Loucy (cell line): ENCODE measurements around the gene RNF41.

Experiments used
- H2AFZ ChIP-seq: fragments of 200-600 bp; sonication (generic); 2 replicates; pipeline ENCODE4 v1.6.0; 2016; ENCODE audit warnings: antibody characterized with exemption, mild to moderate bottlenecking, low read length, moderate library complexity
- H3F3A ChIP-seq: fragments of 200-600 bp; 2 replicates; pipeline ENCODE4 v1.6.0; 2016; ENCODE audit warnings: antibody characterized with exemption, low read depth, mild to moderate bottlenecking
- H3K27me3 ChIP-seq: fragments of 200-600 bp; sonication (generic); 2 replicates; pipeline ENCODE4 v1.6.1; 2014; ENCODE audit warnings: low read length, mild to moderate bottlenecking; ENCODE audit not compliant: insufficient read depth, poor library complexity, severe bottlenecking
- H3K36me3 ChIP-seq: fragments of 200-600 bp; sonication (generic); 2 replicates; pipeline ENCODE4 v1.6.1; 2016; ENCODE audit warnings: low read length; ENCODE audit not compliant: insufficient read depth
- H3K4me1 ChIP-seq: fragments of 200-600 bp; sonication (generic); 2 replicates; pipeline ENCODE4 v1.5.1; 2014; ENCODE audit warnings: low read length, mild to moderate bottlenecking; ENCODE audit not compliant: insufficient read depth, poor library complexity, severe bottlenecking
- H3K4me2 ChIP-seq: fragments of 200-600 bp; sonication (generic); 2 replicates; pipeline ENCODE4 v1.6.0; 2014; ENCODE audit warnings: antibody characterized with exemption, low read length, low read depth, mild to moderate bottlenecking; ENCODE audit not compliant: poor library complexity, severe bottlenecking
- H3K4me3 ChIP-seq: fragments of 200-600 bp; sonication (generic); 2 replicates; pipeline ENCODE4 v1.5.1; 2014; ENCODE audit warnings: low read length, mild to moderate bottlenecking, mixed read lengths; ENCODE audit not compliant: poor library complexity, severe bottlenecking
- H3K79me2 ChIP-seq: fragments of 200-600 bp; sonication (generic); 2 replicates; pipeline ENCODE4 v1.6.1; 2014; ENCODE audit warnings: low read length; ENCODE audit not compliant: insufficient read depth
- H3K9ac ChIP-seq: fragments of 200-600 bp; sonication (generic); 2 replicates; pipeline ENCODE4 v1.6.0; 2014; ENCODE audit warnings: mild to moderate bottlenecking, low read depth, low read length, moderate library complexity; ENCODE audit not compliant: poor library complexity, severe bottlenecking
- H3K9me2 ChIP-seq: fragments of 200-600 bp; sonication (generic); replicated peaks from 2 replicates; pipeline ENCODE4 v1.6.1; 2016; ENCODE audit warnings: low read depth, low read length, mixed read lengths
- H3K9me3 ChIP-seq: fragments of 200-600 bp; sonication (generic); 2 replicates; pipeline ENCODE4 v1.6.1; 2014; ENCODE audit warnings: mild to moderate bottlenecking, antibody characterized with exemption, low read length, low read depth; ENCODE audit not compliant: insufficient read depth
- H4K20me1 ChIP-seq: fragments of 200-600 bp; sonication (generic); 2 replicates; pipeline ENCODE4 v1.6.0; 2014; ENCODE audit warnings: antibody characterized with exemption, low read length, mild to moderate bottlenecking; ENCODE audit not compliant: insufficient read depth, poor library complexity, severe bottlenecking
- CTCF ChIP-seq: fragments of 200-600 bp; sonication (generic); conservative IDR thresholded peaks from 2 replicates; pipeline ENCODE4 v1.5.1; 2014; ENCODE audit warnings: mild to moderate bottlenecking, antibody characterized with exemption, low read length
- EZH2phosphoT487 ChIP-seq: fragments of 200-600 bp; IDR thresholded peaks from 2 replicates; pipeline ENCODE4 v1.6.1; 2018; ENCODE audit warnings: antibody characterized with exemption, mild to moderate bottlenecking, moderate library complexity, borderline replicate concordance

RNF41 gene

GRCh38 chr12:56257071-56257470, 35.3 kb upstream of the RNF41 start:
- peaks cover 21% of the 10 kb centered on the region for H4K20me1 ChIP-seq
- peak overlapping the region; percentile 98 for H3K4me2 ChIP-seq
- no peak overlapping the region for H2AFZ ChIP-seq
- H3K4me3 ChIP-seq = peak overlapping the region; percentile 100
- H3K4me1 ChIP-seq = peaks cover 24% of the 10 kb centered on the region
- no peaks in the 10 kb centered on the region for H3F3A ChIP-seq
- H3K9me3 ChIP-seq = no peaks in the 10 kb centered on the region
- peaks cover 31% of the 10 kb centered on the region for H3K79me2 ChIP-seq
- TF ChIP-seq EZH2phosphoT487 (no peak), CTCF (no peak)
- H3K9ac ChIP-seq = peak overlapping the region; percentile 95
- no peaks in the 10 kb centered on the region for H3K27me3 ChIP-seq
- no peaks in the 10 kb centered on the region for H3K9me2 ChIP-seq
- peaks cover 26% of the 10 kb centered on the region; the same call in 1 of the 2 replicates for H3K36me3 ChIP-seq

GRCh38 chr12:56256326-56256960, 34.7 kb upstream of the RNF41 start:
- no peaks in the 10 kb centered on the region for H3F3A ChIP-seq
- peaks cover 21% of the 10 kb centered on the region for H4K20me1 ChIP-seq
- H2AFZ ChIP-seq = no peak overlapping the region
- H3K9me3 ChIP-seq = no peaks in the 10 kb centered on the region
- no peaks in the 10 kb centered on the region for H3K27me3 ChIP-seq
- no peaks in the 10 kb centered on the region for H3K9me2 ChIP-seq
- peak overlapping the region; percentile 100 for H3K4me3 ChIP-seq
- H3K4me2 ChIP-seq = peak overlapping the region; percentile 98
- peak overlapping the region; percentile 95 for H3K9ac ChIP-seq
- H3K4me1 ChIP-seq = peaks cover 24% of the 10 kb centered on the region
- H3K36me3 ChIP-seq = peaks cover 33% of the 10 kb centered on the region; the same call in 1 of the 2 replicates
- TF ChIP-seq EZH2phosphoT487 = no peak
- no peak for TF ChIP-seq CTCF
- peaks cover 31% of the 10 kb centered on the region for H3K79me2 ChIP-seq

- Histone ChIP-seq H3K4me2 (peak overlapping the region; percentile 98), H3K4me3 (no peak overlapping the region), H2AFZ (no peak overlapping the region), H3K79me2 (peaks cover 31% of the 10 kb centered on the region), H3K27me3 (no peaks in the 10 kb centered on the region), H3F3A (no peaks in the 10 kb centered on the region), H3K4me1 (peaks cover 24% of the 10 kb centered on the region), H3K9ac (peak overlapping the region; percentile 95), H3K36me3 (peaks cover 33% of the 10 kb centered on the region; the same call in 1 of the 2 replicates), H3K9me3 (no peaks in the 10 kb centered on the region), H3K9me2 (no peaks in the 10 kb centered on the region), H4K20me1 (peaks cover 21% of the 10 kb centered on the region)
- TF ChIP-seq EZH2phosphoT487 (no peak), CTCF (no peak)
Observed at GRCh38 chr12:56255671-56256070, 33.9 kb upstream of the RNF41 start.
